GM23338 (cell line): Measurements from ENCODE around the gene WSCD1. TPM values are rescaled to one million over a fixed set of nuclear protein-coding genes. Genes with fewer than 3 reads are reported as not detected.

Experiments
- ATAC-seq: fragments of 200-7000 bp; cut with Tn5 transposase; 3 replicates; pipeline ENCODE4 v1.9.1; 2020
- DNase-seq: peaks from one replicate; pipeline ENCODE4 v3.0.0-alpha.2; 2015; ENCODE audit warnings: low spot score
- H2AFZ ChIP-seq: fragments of 200-600 bp; sonication (generic); 2 replicates; pipeline ENCODE4 v1.8.0; 2016; ENCODE audit warnings: antibody characterized with exemption, mild to moderate bottlenecking, moderate library complexity
- H3F3A ChIP-seq: fragments of 200-600 bp; sonication (generic); replicated peaks from 2 replicates; pipeline ENCODE4 v1.8.0; 2017; ENCODE audit warnings: antibody characterized with exemption, mixed run types, low read depth
- H3K27ac ChIP-seq: fragments of 200-600 bp; sonication (generic); 2 replicates; pipeline ENCODE4 v1.6.1; 2016; ENCODE audit warnings: low read depth
- H3K27me3 ChIP-seq: fragments of 200-600 bp; sonication (generic); 2 replicates; pipeline ENCODE4 v1.8.0; 2016; ENCODE audit warnings: mild to moderate bottlenecking, mixed run types, moderate library complexity; ENCODE audit not compliant: insufficient read depth
- H3K36me3 ChIP-seq: fragments of 200-600 bp; sonication (generic); 2 replicates; pipeline ENCODE4 v1.8.0; 2016; ENCODE audit warnings: mild to moderate bottlenecking; ENCODE audit not compliant: insufficient read depth
- H3K4me1 ChIP-seq: fragments of 200-600 bp; sonication (generic); 2 replicates; pipeline ENCODE4 v1.8.0; 2016; ENCODE audit warnings: mild to moderate bottlenecking, moderate library complexity; ENCODE audit not compliant: insufficient read depth
- H3K4me2 ChIP-seq: fragments of 200-600 bp; sonication (generic); 2 replicates; pipeline ENCODE4 v1.7.1; 2017; ENCODE audit warnings: mixed run types
- H3K4me3 ChIP-seq: fragments of 200-600 bp; sonication (generic); 2 replicates; pipeline ENCODE4 v1.6.1; 2016; ENCODE audit warnings: mixed run types
- H3K79me2 ChIP-seq: fragments of 200-600 bp; sonication (generic); replicated peaks from 2 replicates; pipeline ENCODE4 v1.8.0; 2017; ENCODE audit warnings: mild to moderate bottlenecking; ENCODE audit not compliant: insufficient read depth
- H3K9me2 ChIP-seq: fragments of 200-600 bp; sonication (generic); 2 replicates; pipeline ENCODE4 v1.8.0; 2017; ENCODE audit not compliant: insufficient read depth
- H4K20me1 ChIP-seq: fragments of 200-600 bp; sonication (generic); replicated peaks from 2 replicates; pipeline ENCODE4 v1.8.0; 2017; ENCODE audit warnings: mild to moderate bottlenecking; ENCODE audit not compliant: insufficient read depth
- H3K27ac Mint-ChIP-seq: 2 replicates; pipeline ENCODE4 v1.8.0; 2020; ENCODE audit warnings: inconsistent platforms, mild to moderate bottlenecking, moderate library complexity, mixed read lengths
- H3K27me3 Mint-ChIP-seq: 3 replicates; pipeline ENCODE4 v1.8.0; 2022; ENCODE audit warnings: low read depth, mild to moderate bottlenecking, moderate library complexity, mixed read lengths, inconsistent platforms; ENCODE audit not compliant: insufficient read depth, poor library complexity
- H3K36me3 Mint-ChIP-seq: 3 replicates; pipeline ENCODE4 v1.8.0; 2021; ENCODE audit warnings: low read depth, mild to moderate bottlenecking, inconsistent platforms, moderate library complexity, mixed read lengths
- H3K4me1 Mint-ChIP-seq: 3 replicates; pipeline ENCODE4 v1.8.0; 2020; ENCODE audit warnings: mild to moderate bottlenecking, inconsistent platforms, mixed read lengths
- H3K4me3 Mint-ChIP-seq: 3 replicates; pipeline ENCODE4 v1.8.0; 2021; ENCODE audit warnings: moderate library complexity, mild to moderate bottlenecking, inconsistent platforms, mixed read lengths
- H3K9me3 Mint-ChIP-seq: 3 replicates; pipeline ENCODE4 v1.8.0; 2020; ENCODE audit warnings: moderate library complexity, mild to moderate bottlenecking, inconsistent platforms, mixed read lengths
- CREB1 ChIP-seq: fragments of 250-450 bp; sonication (Bioruptor Pico); IDR thresholded peaks from 2 replicates; pipeline ENCODE4 v1.5.0; 2020; ENCODE audit warnings: low read depth, mild to moderate bottlenecking, moderate library complexity
- CTCF ChIP-seq, 2 experiments: fragments of 200-600 bp in 1 of 2; sonication (generic) in 1 of 2; conservative IDR thresholded peaks; 2 replicates each; pipeline versions ENCODE4 v1.5.1 to v1.6.1; 2016 to 2017; ENCODE audit warnings: antibody characterized with exemption in 2 of 2, low read depth in 2 of 2, mild to moderate bottlenecking in 2 of 2, moderate library complexity in 1 of 2
- ETS1 ChIP-seq: IDR thresholded peaks from 2 replicates; pipeline ENCODE4 v1.6.1; 2016; ENCODE audit warnings: antibody characterized with exemption
- EZH2 ChIP-seq: fragments of 200-600 bp; sonication (generic); IDR thresholded peaks from one replicate; pipeline ENCODE4 v1.8.0; 2017; ENCODE audit warnings: antibody characterized with exemption, mild to moderate bottlenecking, low read depth; ENCODE audit not compliant: unreplicated experiment
- JUNB ChIP-seq: IDR thresholded peaks from one replicate; pipeline ENCODE4 v1.6.1; 2016; ENCODE audit warnings: antibody characterized with exemption; ENCODE audit not compliant: unreplicated experiment
- NANOG ChIP-seq: IDR thresholded peaks from 2 replicates; pipeline ENCODE4 v1.6.1; 2016; ENCODE audit warnings: antibody characterized with exemption, borderline replicate concordance
- POLR2AphosphoS5 ChIP-seq: IDR thresholded peaks from 2 replicates; pipeline ENCODE4 v1.6.1; 2016; ENCODE audit warnings: antibody characterized with exemption, low read depth
- ZNF462 ChIP-seq: fragments of 250-450 bp; sonication (Bioruptor Pico); IDR thresholded peaks from 2 replicates; pipeline ENCODE4 v1.5.0; 2020; ENCODE audit warnings: mild to moderate bottlenecking, moderate library complexity
- polyA plus RNA-seq: library from polyadenylated mRNA; unstranded; fragments of >200 nt; fragmentation: Nextera tagmentation; extraction: Ambion mirVana; gene quantifications from 2 replicates; pipeline ENCODE4 v1.2.1, GENCODE V29; 2016
- total RNA-seq: library from RNA; depleted of rRNA; stranded (reverse); fragments of >200 nt; shearing (Covaris generic); gene quantifications from 2 replicates; pipeline ENCODE4 v1.2.3, GENCODE V29; 2014

WSCD1 gene
- total and polyA plus RNA-seq, 2 experiments from 2014 or later: 6.1 to 38.9 TPM

- TF ChIP-seq ZNF462 (CRISPR knock-in tag) (no peak), CREB1 (CRISPR knock-in tag) (no peak), NANOG (no peak), JUNB (no peak), POLR2AphosphoS5 (no peak), CTCF (conservative IDR thresholded peaks at IDR 0.05; ENCODE audit: low read depth in 2 of 2) (no peak)
Observed at GRCh38 chr17:6164996-6165395, 94.8 kb downstream of the WSCD1 start (continued).

- H3K79me2 ChIP-seq: no peaks in the 10 kb centered on the region
- TF ChIP-seq NANOG (no peak), CREB1 (CRISPR knock-in tag) (no peak), EZH2 (no peak), ETS1 (no peak), POLR2AphosphoS5 (no peak)
- H3K4me2 ChIP-seq: no peak overlapping the region
- H2AFZ ChIP-seq: no peak overlapping the region
- H3K4me1 Mint-ChIP-seq: peaks cover 27% of the 10 kb centered on the region
- peaks cover 7% of the 10 kb centered on the region for H3K9me2 ChIP-seq
- DNase-seq (no peak), ATAC-seq (no peak)
- no peaks in the 10 kb centered on the region for H3K36me3 ChIP-seq
- no peaks in the 10 kb centered on the region for H3K27me3 ChIP-seq
- peaks cover 7% of the 10 kb centered on the region for H3K27me3 Mint-ChIP-seq
- no peak overlapping the region for H3K4me3 Mint-ChIP-seq
- H4K20me1 ChIP-seq: no peaks in the 10 kb centered on the region
- no peak overlapping the region for H3K27ac Mint-ChIP-seq
- peaks cover 24% of the 10 kb centered on the region for H3K4me1 ChIP-seq
- H3F3A ChIP-seq: no peaks in the 10 kb centered on the region
- peaks cover 9% of the 10 kb centered on the region for H3K9me3 Mint-ChIP-seq
- H3K27ac ChIP-seq: no peak overlapping the region
- H3K4me3 ChIP-seq: no peak overlapping the region
- peaks cover 9% of the 10 kb centered on the region for H3K36me3 Mint-ChIP-seq
Observed at GRCh38 chr17:6165806-6166205, 95.6 kb downstream of the WSCD1 start.
